HG03039 (cell line): Measurements from ENCODE around the gene ZBTB16.

Source experiments
- ATAC-seq: cut with Tn5 transposase; IDR thresholded peaks from one replicate; pipeline ENCODE4 v1.9.1; 2021; ENCODE audit warnings: mild to moderate bottlenecking, moderate library complexity; ENCODE audit not compliant: unreplicated experiment

Gene ZBTB16

DNA sequence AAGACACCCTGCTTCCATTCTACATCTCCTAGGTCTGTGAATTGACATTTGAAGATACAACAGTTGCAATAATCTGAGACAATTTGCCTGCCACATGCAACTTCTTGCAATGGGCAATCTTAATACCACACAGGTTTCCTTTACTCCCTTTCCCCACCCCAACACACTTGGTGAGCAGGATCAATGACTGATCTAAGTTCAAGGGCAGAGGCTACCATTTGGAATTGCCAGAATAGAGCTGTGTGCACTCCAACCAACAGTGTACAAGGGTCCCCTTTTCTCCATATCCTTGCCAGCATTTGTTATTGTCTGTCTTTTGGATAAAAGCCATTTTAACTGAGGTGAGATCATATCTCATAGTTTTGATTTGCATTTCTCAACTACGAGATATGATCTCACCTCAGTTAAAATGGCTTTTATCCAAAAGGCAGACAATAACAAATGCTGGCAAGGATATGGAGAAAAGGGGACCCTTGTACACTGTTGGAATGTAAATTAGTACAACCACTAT is 233.7 kb downstream of the ZBTB16 start:
- no peak for ATAC-seq

- ATAC-seq = no peak
These were observed 236.4 kb downstream of the ZBTB16 start, which contains the start of gene NNMT for GRCh38 chr11:114295676-114296604. TSS of gene NNMT (plus strand) at chr11:114296399. CDS start at chr11:114296557, 158 bp downstream.

- no peak for ATAC-seq
These were observed 237.3 kb downstream of the ZBTB16 start for GRCh38 chr11:114296605-114297372.

GRCh38 chr11:114297806-114298709 is 238.5 kb downstream of the ZBTB16 start:
- no peak for ATAC-seq

GRCh38 chr11:114298710-114299109 is 239.2 kb downstream of the ZBTB16 start:
- ATAC-seq = no peak
